HG02840 (cell line): ENCODE results near the gene S100A7.

Experiments
- ATAC-seq: cut with Tn5 transposase; IDR thresholded peaks from one replicate; pipeline ENCODE4 v1.9.1; 2021; ENCODE audit warnings: mild to moderate bottlenecking, moderate library complexity, moderate number of reproducible peaks; ENCODE audit not compliant: unreplicated experiment, low FRiP score

S100A7 gene

DNA sequence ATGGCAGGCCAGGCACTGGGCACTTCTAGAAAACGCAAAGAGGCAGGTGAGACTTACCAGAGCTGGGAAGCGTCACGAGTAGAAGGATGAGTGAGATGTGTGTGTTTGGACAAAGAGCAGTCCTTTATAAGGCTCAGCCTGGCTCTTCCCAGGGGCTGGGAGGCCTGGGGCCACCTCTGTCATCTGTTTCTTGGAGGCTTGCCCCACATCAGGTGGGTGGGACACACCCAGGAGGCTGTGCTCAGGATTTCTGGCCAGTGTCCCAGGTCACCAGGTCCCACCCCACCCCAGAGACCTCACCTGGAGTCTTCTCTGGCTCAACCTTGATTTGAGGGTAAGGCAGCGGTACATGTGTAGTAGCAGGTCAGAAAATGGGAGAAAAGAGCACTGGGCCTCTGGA, at the start of gene S100A7:
TSS of gene S100A7 (minus strand) at position 101 of the 400 bp plus-strand sequence. CDS start 1,638 bp downstream, outside the sequence.
- ATAC-seq = no peak

DNA sequence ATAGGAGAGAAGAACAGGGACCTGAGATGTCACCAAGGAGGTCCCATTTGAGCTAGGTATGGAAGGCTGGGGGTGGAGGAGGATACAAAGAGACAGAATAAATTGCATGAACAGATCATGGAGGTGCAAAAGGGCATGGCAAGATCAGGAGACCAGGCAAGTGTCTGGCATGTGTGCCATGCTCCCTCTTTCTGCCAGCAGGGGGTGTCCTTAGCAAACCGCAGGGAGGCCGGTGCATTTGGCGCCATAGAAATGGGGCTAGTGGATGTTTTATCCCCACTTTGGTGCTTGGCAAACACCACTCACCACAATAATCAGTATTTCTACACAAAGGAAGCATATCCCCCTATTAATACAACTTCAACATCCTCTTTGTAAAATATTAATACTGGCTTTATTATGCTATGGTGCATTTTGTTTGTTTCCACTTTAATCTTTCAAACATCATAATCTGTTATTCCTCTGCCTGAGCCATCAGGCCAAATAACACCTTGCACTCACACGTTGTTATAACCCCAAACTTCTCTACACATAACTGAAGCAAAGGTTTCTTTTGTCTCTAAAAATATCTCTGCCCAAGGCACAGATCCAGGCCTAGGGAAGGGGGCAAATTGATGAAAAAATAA, 49.4 kb upstream of the S100A7 start:
- no peak for ATAC-seq

DNA sequence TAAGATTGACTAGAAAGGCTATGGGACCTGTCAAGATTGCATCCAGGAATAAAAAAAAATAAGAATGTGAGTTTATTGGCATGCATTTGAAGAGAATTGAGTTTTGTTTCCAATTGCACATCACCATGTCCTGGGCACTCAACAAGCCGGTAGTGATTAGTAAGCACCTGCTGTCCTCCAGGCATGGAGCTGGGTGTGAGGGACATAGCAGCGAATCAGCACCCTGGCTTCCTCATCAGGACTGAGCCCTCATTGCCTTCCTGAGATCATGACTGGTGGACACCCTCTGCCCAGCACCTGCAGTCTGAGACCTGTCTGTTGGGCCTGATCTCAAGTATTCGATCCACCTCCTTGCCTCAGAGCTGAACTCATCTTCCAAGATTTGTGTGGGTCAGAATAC, 48.6 kb upstream of the S100A7 start:
- ATAC-seq = no peak

DNA sequence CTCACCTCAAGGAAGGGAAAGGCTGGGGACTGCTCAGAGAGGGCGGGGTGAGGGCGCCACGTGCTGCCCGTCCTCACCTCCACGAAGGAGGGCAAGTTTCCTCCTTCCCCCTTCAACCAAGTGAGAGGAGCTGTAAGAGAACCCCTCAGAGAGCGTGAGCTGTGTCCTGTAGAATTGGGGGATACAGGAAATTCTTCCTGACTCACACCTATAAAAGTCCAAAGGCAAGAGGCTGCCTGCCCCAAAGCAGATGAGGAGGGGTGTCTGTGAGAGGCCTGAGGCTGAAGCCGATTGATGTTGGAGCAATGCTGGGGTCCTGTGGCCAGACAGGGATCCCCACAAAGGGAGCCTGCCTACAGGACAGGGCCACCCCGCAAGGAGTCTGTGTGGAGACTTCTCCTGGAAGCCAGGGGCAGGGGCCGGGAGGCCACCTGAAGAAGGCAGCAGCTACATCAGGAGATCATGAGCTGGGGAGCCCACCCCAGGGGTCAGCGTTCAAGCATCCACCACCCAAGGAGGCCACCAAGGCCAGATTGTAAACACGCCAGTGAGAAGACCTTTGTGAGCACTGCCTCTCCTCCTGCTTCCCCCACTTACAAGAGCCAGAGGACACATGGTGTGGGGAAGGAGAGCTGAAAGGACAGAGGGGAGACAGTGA, 47.6 kb upstream of the S100A7 start:
- ATAC-seq = no peak

- no peak for ATAC-seq
Observed at GRCh38 chr1:153506831-153507413, 46.5 kb upstream of the S100A7 start.

DNA sequence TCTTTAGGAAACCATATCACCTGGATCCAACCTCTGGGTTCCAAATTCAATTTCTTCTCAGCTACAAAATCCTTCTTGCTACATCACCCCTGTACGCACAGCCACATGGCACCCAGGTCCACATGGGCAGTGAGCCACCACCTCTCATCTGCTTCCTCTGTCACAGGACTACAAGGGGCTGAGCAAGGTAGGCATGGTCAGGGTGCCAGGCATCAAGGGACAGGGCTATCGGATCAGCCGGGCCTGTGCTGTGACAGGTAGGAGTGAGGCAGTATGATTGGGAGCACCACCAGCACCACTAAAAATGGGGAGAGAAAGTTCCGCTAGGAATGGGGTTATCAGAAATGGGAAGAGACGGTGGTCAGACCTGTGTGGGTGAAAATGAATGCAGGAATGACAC, 45.9 kb upstream of the S100A7 start:
- no peak for ATAC-seq

DNA sequence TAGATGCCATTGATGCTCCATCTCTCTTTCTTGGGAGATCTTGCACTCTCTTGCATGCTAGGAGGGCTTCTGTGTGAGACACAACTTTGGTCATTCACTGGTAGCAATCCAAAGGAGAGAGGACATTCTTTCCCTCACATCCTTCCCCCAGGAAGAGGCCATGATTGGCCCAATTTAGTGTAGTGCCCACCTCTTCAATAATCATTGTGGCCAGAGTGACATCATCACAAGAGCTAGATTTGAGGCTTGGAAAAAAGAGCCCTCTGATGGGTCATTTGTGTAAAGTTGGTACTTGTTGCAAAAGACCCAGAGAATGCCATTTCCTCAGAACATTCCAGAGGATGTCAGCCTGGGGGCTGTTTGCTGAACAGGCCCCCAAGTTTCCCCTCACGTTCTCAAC, 45.1 kb upstream of the S100A7 start:
- no peak for ATAC-seq

GRCh38 chr1:153503766-153504165, 43.3 kb upstream of the S100A7 start:
- ATAC-seq = no peak

DNA sequence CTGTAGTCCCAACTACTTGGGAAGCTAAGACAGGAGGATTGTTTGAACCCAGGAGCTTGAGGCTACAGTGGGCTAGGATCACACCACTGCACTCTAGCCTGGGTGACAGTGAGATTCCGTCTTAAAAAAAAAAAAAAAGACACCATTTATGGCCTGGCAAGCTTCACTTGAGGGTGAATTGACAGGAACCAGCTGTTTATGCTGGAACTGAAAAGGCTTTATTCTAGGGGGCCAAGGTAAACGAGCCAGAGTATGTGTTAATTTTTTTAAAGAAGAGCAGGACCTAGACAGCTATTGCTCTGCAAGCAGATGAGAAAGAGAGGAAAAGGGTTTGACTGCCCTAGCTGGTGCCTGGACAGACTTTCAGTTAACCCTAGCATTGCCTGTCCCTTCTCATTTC, 38.3 kb upstream of the S100A7 start:
- ATAC-seq = no peak

- no peak for ATAC-seq
Observed at GRCh38 chr1:153495536-153495935, 35.1 kb upstream of the S100A7 start.

GRCh38 chr1:153494976-153495535, 34.6 kb upstream of the S100A7 start:
- ATAC-seq = no peak

- ATAC-seq = no peak
Observed at GRCh38 chr1:153493343-153493960, 33.0 kb upstream of the S100A7 start.

- no peak for ATAC-seq
Observed at GRCh38 chr1:153490272-153491051, 30.0 kb upstream of the S100A7 start.

DNA sequence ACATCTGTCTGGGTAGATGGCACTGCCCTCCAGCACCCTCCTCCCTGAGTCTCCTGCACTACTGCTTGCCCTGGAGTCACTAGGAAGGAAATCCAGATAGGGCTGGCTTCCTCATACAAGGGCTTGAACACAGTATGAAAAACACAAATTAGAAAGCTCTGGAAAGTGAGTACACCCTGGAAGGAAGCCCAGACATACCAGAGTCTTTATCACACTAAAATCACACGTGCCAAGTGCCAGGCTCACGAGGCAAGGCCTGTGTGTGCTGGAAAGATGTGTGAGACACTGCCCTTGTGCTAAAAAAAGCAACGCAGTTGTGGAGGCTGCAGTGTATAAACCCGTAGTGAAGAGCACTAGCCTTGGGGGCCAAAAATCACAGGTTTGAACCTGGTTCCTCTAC, 28.3 kb upstream of the S100A7 start:
- no peak for ATAC-seq

DNA sequence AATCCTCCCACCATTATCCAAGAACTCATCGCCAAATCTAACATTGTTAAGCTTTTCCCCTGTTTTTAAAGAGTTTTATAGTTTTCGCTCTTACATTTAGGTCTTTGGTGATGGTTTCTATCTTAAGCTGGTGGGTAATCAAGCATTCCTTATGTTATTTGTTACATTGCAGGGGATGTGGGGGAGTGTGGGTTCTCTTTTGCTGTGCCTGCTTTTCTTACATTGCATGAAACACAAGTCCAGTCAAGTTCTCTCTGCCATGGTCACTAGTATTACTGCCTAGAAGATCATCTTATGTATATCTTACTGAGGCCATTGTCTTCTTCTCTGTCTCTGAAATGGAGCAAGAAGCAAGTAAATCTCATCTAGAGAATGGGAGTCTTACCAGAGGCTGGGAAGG, 27.3 kb upstream of the S100A7 start:
- no peak for ATAC-seq

GRCh38 chr1:153485863-153486262, 25.4 kb upstream of the S100A7 start:
- ATAC-seq = no peak

GRCh38 chr1:153483776-153484175, 23.3 kb upstream of the S100A7 start:
- no peak for ATAC-seq

DNA sequence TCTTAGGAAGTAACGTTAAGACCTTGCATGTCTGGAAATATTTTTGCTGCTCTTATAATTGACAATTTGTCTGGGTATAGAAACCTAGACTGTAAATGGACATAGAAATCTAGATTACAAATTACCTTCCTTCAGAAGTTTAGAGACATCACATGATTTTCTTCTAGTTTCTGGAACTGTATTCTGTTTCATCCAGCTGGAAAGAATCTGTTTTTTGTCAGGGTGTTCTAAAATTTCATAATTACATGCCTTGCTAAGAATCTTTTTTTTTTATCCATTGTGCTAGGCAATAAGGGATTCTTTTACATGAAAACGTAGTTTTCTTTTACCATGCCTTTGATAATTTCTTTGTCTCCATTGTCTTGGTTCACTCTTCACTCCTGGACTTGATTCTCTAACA, 20.7 kb upstream of the S100A7 start:
- ATAC-seq = no peak

GRCh38 chr1:153478692-153479618, 18.5 kb upstream of the S100A7 start:
- no peak for ATAC-seq
